GM19193 (cell line): Measurements from ENCODE around the gene PYCR2.
A peak's percentile ranks its signal among the peaks of the same experiment; 100 is the strongest.

Source experiments
- POLR2A ChIP-seq: IDR thresholded peaks from 4 replicates; pipeline ENCODE4 v1.6.1; 2011; ENCODE audit not compliant: insufficient read depth, insufficient read length; ENCODE audit errors: extremely low read depth

Gene PYCR2

GRCh38 chr1:225886159-225887029 is 37.7 kb downstream of the PYCR2 start:
- TF ChIP-seq POLR2A, result no peak

GRCh38 chr1:225885336-225885735 is 38.7 kb downstream of the PYCR2 start:
- no peak for TF ChIP-seq POLR2A

- TF ChIP-seq POLR2A, result no peak
Measured at GRCh38 chr1:225883616-225884265, 40.3 kb downstream of the PYCR2 start.

GRCh38 chr1:225882694-225883615 is 41.1 kb downstream of the PYCR2 start:
- no peak for TF ChIP-seq POLR2A

- TF ChIP-seq POLR2A, result peak; percentile 74
Measured at GRCh38 chr1:225881959-225882693, 41.9 kb downstream of the PYCR2 start, which contains the start of gene TMEM63A. Gene TMEM63A (minus strand): TSS chr1:225882380. CDS start chr1:225877580, 4,800 bp downstream.

GRCh38 chr1:225881081-225881958 is 42.7 kb downstream of the PYCR2 start:
- TF ChIP-seq POLR2A, result no peak

GRCh38 chr1:225880636-225881035 is 43.4 kb downstream of the PYCR2 start:
- no peak for TF ChIP-seq POLR2A

- no peak for TF ChIP-seq POLR2A
Measured at GRCh38 chr1:225880222-225880588, 43.8 kb downstream of the PYCR2 start.

GRCh38 chr1:225879521-225880221 is 44.4 kb downstream of the PYCR2 start:
- TF ChIP-seq POLR2A, result no peak

GRCh38 chr1:225878282-225878681 is 45.8 kb downstream of the PYCR2 start:
- TF ChIP-seq POLR2A, result no peak

- no peak for TF ChIP-seq POLR2A
Measured at GRCh38 chr1:225877580-225877979, 46.5 kb downstream of the PYCR2 start.

GRCh38 chr1:225876900-225877510 is 47.0 kb downstream of the PYCR2 start:
- no peak for TF ChIP-seq POLR2A

- TF ChIP-seq POLR2A, result no peak
Measured at GRCh38 chr1:225875044-225875815, 48.8 kb downstream of the PYCR2 start.
